ENCODE data around the gene NUP155. TPM values are rescaled to one million over a fixed set of nuclear protein-coding genes. Genes with fewer than 3 reads are reported as not detected.
"Not testable (repeated sequence)": the region's sequence is repeated elsewhere in the genome, so short reads cannot be mapped to it uniquely, and the experiment has no call there.

The NUP155 gene
- total RNA-seq, 1 experiment from 2014 or later: 63.2 TPM

DNA sequence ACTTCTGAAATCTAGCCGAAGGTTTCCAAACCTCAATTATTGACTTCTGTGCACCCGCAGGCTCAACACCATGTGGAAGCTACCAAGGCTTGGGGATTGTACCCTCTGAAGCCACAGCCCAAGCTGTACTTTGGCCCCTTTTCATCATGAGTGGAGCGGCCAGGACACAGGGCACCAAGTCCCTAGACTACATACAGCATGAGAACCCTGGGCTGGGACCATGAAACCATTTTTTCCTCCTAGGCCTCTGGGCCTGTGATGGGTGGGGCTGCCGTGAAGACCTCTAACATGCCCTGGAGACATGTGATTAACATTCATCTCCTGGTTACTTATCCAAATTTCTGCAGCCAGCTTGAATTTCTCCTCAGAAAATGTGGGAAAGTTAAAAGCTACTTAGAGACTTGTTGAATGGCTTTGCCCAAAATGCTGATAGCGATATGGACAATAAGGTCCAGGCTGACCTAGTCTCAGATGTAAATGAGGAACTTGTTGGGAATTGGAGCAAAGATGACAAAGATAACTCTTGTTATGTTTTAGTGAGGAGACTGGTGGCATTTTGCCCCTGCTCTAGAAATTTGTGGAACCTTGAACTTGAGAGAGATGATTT is 87.6 kb downstream of the NUP155 start:
- peak; percentile 3 for DNase-seq (ENCODE audit: low read depth)

- DNase-seq (ENCODE audit: low read depth): no peak
Observed at GRCh38 chr5:37275511-37275910, 95.4 kb downstream of the NUP155 start.

DNA sequence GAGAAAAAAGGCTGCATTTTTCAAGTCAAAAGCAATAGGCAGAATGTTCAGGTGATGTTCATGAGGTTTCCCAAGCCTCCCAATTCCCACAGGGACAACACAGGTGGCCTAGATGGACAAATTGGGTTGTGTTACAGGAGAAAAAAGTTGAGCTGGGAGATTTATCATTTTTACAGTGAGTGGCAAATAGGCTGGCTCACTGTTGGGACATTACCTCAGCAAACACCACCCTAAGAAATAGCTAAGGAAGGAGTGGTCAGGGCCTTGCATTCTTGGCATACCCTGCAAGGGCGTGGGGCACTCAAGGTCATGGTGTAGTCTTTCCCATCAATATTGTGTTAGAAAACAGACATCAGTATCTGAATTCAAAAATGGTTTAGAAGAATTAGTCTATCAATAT is 98.4 kb downstream of the NUP155 start:
- DNase-seq (ENCODE audit: low read depth): peak; percentile 39

GRCh38 chr5:37268100-37268499 is 102.8 kb downstream of the NUP155 start:
- not testable (repeated sequence) for DNase-seq (ENCODE audit: low read depth)

DNA sequence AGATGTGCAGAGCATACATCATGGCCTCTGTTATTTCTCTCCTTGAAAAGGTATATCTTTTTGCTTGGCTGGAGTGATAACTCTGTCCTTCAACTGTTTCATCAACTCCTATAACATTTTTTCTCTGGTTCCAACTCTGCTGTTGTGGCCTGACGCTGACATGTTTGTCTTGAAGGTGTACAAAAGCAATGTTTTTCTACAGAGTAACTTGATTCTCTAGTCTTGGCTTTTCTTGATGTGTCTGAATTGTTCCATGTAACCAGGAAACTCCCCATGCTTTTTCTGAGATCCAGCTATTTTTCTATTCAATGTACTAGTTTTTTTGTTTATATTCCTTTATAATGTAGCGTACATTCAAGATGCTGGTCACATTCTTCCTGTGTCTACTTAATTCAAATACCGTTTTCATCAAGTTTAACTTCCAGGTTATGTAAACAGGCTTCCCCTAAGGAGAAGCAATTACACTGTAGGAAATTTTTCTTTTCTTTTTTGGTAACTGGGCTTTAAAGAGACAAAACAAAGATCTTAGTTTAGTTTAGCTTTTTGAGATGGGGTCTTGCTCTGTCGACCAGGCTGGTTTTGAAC is 115.0 kb downstream of the NUP155 start:
- no peak for DNase-seq (ENCODE audit: low read depth)

DNA sequence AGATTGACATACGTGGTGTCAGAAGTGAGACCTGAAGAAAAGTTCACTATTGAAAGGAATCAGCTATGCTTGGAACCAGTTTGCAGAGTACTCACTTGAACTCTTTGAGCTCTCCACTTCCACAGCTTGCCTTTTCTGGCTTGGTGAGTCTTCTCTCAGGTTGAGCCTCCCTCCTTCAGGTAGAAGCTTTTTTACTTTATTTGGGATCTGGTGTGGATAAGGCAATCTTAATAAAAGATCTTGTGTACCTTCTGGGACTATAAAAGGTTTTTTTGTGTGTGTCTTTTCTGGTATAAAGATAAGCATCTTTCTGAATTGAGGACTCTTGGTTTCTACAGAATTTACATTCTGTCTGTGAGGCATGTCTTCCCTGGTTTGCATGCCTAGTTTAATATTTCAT is 116.3 kb downstream of the NUP155 start:
- DNase-seq (ENCODE audit: low read depth): no peak

- no peak for DNase-seq (ENCODE audit: low read depth)
Observed at GRCh38 chr5:37251665-37252064, 119.2 kb downstream of the NUP155 start.

- DNase-seq (ENCODE audit: low read depth): no peak
Observed at GRCh38 chr5:37249815-37250164, 121.1 kb downstream of the NUP155 start.

DNA sequence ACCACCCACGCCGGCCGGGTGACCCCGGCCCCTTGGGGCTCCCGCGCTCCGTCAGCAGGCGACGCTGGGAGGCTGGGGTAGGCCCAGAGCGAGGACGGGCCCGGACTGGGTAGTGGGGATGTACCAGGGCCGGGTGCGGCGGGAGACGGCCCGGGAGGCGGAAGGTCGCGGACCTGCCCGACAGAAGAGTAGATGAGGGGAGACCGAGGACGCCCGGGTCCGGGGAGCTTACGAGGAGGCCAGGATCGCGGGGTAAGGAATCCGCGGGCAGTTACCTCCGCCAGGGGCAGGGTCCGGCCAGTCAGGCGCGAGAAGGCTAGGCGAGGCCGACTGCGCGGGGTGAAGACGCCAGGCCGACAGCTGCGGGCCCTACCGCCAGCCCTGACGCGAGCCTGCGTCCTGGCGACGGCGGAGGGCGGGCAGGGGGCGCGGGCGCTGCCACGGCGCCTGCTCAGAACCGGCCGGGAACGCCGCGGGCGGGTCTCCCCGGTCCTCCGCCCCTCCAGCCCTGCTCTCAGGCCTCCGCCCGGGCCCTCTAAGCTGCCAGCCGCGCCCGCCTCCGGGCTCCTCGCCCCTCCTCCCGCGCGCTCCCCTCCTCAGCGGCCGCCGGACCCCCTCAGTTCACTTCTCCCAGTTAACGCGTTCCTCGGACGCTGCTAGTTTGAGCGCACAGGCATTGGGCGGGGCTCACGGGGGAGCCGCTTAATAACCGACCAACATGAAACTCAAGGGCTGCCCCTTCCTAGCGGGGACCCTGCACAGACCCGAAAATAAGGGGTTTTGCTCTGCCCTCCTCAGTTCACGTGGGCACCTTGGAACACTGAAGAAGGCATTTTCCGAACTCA is 121.7 kb downstream of the NUP155 start, which contains the start of gene CPLANE1:
TSS of gene CPLANE1 (minus strand) at position 407 of the 845 bp plus-strand sequence. CDS start 1,678 bp downstream, outside the sequence.
- peak; percentile 73 for DNase-seq (ENCODE audit: low read depth)

GRCh38 chr5:37248421-37248969 is 122.4 kb downstream of the NUP155 start:
- peak; percentile 15 for DNase-seq (ENCODE audit: low read depth)

- no peak for DNase-seq (ENCODE audit: low read depth)
Observed at GRCh38 chr5:37247496-37247895, 123.4 kb downstream of the NUP155 start.

DNA sequence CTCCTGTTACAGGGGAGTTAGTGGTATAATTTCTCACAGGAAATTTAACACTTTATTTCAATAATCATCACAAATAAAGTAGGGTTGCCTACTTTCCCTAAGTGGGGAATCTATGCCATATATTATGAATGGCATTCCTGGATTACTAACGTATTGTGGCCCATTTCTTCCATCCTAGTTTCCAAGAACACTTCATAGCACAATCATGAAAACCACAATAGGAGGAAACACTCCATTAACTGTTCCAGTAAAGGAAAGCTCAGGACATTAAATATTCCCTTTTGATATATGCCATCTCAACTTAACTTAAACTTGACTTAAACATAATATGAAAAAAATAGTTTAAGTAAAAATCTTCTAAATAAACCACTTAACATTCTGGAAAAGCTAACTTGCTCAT is 123.9 kb downstream of the NUP155 start:
- no peak for DNase-seq (ENCODE audit: low read depth)

Other genes starting within 250 kb of the NUP155 start
- 8.4 and 14.1 TPM in 2 replicates for gene CPLANE1, start 121.7 kb downstream of the NUP155 start, total RNA-seq (2014; rRNA removed; shearing (Covaris generic))
- gene WDR70, start 8.2 kb upstream of the NUP155 start, total RNA-seq (2014; rRNA removed; shearing (Covaris generic)): 28.5 and 34.1 TPM in 2 replicates